Epithelial cell of prostate (primary cell): Measurements from ENCODE around the gene HSD11B2.
"Not testable (repeated sequence)": the region's sequence is repeated elsewhere in the genome, so short reads cannot be mapped to it uniquely, and the experiment has no call there.

Experiments used
- DNase-seq: peaks from one replicate; pipeline ENCODE4 v3.0.0-alpha.2; 2011; ENCODE audit warnings: low read depth, low spot score
- H3K27ac ChIP-seq: fragments of 450-650 bp; 2 replicates; pipeline ENCODE4 v1.5.1; 2017; ENCODE audit warnings: mild to moderate bottlenecking

The HSD11B2 gene

GRCh38 chr16:67412294-67412693 lies 18.6 kb upstream of the HSD11B2 start:
- DNase-seq, result no peak
- H3K27ac ChIP-seq, result no peak overlapping the region

GRCh38 chr16:67413978-67414911 lies 16.7 kb upstream of the HSD11B2 start:
- no peak overlapping the region for H3K27ac ChIP-seq
- DNase-seq, result no peak

DNA sequence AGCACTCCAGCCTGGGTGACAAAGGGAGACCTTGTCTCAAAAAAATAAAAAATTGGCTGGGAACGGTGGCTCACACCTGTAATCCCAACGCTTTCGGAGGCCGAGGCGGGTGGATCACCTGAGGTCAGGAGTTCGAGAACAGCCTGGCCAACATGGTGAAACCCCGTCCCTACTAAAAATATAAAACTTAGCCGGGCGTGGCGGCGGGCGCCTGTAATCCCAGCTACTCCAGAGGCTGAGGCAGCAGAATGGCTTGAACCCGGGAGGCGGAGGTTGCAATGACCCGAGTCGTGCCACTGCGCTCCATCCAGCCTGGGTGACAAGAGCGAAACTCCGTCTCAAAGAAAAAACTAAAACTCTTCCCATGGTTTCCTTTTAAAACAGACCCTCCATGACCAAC lies 15.5 kb upstream of the HSD11B2 start:
- peak overlapping the region; percentile 50 for H3K27ac ChIP-seq
- DNase-seq, result not testable (repeated sequence)

- H3K27ac ChIP-seq, result peak within 1 kb of the TSS; percentile 50
- DNase-seq, result no peak
Observed at GRCh38 chr16:67415872-67416793, 14.8 kb upstream of the HSD11B2 start, which contains the start of gene ZDHHC1. Gene ZDHHC1, minus strand, starts transcription at chr16:67416477. Its CDS starts 8,702 bp downstream, at chr16:67407775.

GRCh38 chr16:67417333-67418061 lies 13.4 kb upstream of the HSD11B2 start:
- H3K27ac ChIP-seq, result no peak overlapping the region
- no peak for DNase-seq

DNA sequence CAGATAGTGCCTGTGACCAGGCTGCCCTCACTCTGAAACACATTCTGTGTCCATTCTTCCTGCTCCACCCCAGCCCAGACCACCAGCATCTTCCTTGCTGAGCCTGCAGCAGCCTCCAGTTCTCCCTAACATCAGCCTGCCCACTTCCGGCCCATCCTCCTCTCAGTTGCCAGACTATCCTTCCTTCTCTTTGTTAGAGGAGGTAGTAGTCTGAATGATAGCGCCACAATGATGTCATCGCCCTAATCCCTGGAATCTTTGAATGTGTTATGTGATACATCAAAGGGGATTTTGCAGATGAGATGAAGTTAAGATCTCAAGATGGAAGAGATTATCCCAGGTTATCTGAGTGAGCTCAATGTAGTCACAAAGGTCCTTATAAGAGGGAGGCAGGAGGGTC lies 11.4 kb upstream of the HSD11B2 start:
- DNase-seq, result no peak
- no peak overlapping the region for H3K27ac ChIP-seq

DNA sequence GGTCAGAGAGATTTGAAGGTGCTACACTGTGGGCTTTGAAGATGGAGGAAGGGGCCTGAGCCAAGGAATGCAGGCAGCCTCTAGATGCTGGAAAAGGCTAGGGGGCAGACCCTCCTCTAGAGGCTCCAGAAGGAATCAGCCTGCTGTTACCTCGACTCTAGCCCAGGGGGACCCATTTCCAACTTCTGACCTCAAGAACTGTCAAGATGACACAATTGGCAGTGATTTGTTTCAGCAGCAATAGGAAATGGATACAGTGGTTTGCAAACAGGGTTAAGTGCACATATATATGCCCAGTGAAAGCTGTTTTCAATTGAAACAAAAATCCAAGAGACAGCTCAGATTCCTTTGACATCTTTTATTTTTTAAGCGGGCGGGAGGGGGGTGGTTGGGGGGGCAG lies 11.0 kb upstream of the HSD11B2 start:
- H3K27ac ChIP-seq, result no peak overlapping the region
- DNase-seq, result no peak

- DNase-seq, result no peak
- no peak overlapping the region for H3K27ac ChIP-seq
Observed at GRCh38 chr16:67421030-67421429, 9.9 kb upstream of the HSD11B2 start.

- no peak overlapping the region for H3K27ac ChIP-seq
- no peak for DNase-seq
Observed at GRCh38 chr16:67423015-67423414, 7.9 kb upstream of the HSD11B2 start.

DNA sequence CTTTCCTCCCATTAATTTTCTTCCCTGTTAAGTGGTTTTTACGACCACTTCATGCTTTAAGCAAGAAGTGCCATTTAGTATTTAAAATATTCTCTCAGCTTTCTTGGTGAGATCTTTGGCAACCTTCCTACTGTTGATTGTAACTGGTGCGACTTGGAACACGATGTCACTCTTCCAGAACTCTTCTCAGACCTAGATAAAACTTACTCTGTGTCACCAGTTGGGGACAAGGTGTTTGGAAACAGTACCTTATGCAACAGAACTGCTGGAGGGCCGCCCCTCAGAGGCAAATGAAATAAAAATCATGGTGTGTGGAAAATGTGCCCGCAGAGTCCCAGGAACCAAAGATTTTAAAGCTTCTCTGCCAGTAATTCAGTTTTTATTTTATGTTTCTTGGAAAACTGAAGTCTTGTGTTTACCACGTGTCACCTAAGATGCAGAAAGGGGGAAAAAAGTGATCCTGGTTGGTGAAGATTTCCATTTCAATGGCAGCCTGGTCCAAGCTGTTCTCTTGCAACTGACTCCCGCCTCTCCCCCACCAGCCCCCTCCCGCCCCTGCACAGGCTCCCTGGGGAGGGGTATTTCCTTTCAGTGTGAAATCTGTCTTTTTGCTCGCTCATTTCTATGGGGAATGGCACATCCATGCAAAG lies 7.2 kb upstream of the HSD11B2 start:
- DNase-seq, result no peak
- no peak overlapping the region for H3K27ac ChIP-seq

DNA sequence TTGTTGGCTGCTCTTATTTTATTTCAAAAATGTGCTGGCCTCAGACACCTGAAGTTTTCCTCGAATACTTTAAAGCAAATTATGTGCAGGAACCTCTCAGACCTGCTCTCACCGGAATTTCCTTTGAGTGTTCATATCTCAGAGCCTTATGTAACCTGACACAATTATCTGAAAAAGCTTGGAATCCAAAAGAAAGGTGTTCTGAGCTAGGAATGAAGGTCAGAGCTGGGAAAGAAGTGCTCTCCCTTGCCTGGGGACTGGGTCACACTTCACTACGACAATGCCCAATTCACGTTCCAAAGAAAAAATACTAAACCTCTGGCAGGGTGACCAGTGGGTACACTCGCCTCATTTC lies 6.7 kb upstream of the HSD11B2 start:
- H3K27ac ChIP-seq, result no peak overlapping the region
- DNase-seq, result no peak

GRCh38 chr16:67425061-67425460 lies 5.9 kb upstream of the HSD11B2 start:
- DNase-seq, result no peak
- H3K27ac ChIP-seq, result no peak overlapping the region

GRCh38 chr16:67425580-67425979 lies 5.3 kb upstream of the HSD11B2 start:
- H3K27ac ChIP-seq, result no peak overlapping the region
- no peak for DNase-seq

GRCh38 chr16:67426022-67426421 lies 4.9 kb upstream of the HSD11B2 start:
- no peak overlapping the region for H3K27ac ChIP-seq
- DNase-seq, result no peak

DNA sequence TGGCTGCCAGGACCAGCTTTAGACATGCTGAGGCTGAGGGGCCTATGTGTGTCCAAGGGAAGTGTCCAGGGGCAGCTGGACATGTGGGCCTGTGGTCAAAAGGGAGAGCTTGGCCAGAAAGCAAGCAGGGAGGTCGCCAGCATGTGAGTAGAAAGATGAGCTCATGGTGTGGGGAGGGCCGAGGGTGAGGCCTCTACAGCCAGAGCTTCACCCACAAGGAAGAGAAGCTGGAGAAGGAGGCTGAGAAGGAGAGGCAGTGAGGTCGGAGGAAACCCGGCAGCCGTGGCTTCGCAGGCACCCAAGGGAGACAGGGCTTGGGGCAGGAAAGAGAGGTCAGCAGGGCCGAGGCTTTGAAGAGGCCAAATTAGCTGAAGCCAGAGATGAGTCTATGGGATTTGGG lies 4.0 kb upstream of the HSD11B2 start:
- DNase-seq, result no peak
- H3K27ac ChIP-seq, result no peak overlapping the region

DNA sequence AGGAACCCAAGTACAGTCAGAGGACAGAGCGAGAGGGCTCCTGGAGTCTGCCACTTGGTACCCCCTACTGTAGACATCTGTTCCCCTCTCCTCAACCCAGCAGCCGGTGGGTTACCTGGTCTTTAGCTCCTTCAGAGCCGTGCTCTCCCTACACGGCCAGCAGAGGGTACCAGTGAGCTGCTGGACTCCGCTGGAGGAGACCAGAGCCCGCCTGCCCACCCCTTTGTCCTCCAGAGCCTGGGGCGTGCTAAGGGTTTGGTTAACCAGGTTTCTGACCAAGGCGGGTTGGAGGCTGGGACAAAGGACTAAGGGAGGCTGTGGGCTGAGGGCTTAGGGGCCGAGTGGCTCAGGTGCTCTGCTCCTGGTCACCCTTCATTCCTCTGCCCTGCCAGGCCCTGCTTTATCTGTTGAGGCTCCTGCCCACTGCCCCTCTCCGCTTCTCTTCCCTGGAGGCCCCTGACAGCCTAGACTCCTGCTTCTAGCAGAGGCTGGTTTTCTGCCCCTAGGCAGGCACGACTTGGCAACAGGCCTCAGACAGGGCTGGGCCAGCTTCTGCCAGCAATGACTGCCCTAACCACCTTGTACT lies 2.7 kb upstream of the HSD11B2 start:
- no peak overlapping the region for H3K27ac ChIP-seq
- DNase-seq, result no peak

- no peak for DNase-seq
- H3K27ac ChIP-seq, result no peak overlapping the region
Observed at GRCh38 chr16:67429053-67429798, 1.7 kb upstream of the HSD11B2 start.

DNA sequence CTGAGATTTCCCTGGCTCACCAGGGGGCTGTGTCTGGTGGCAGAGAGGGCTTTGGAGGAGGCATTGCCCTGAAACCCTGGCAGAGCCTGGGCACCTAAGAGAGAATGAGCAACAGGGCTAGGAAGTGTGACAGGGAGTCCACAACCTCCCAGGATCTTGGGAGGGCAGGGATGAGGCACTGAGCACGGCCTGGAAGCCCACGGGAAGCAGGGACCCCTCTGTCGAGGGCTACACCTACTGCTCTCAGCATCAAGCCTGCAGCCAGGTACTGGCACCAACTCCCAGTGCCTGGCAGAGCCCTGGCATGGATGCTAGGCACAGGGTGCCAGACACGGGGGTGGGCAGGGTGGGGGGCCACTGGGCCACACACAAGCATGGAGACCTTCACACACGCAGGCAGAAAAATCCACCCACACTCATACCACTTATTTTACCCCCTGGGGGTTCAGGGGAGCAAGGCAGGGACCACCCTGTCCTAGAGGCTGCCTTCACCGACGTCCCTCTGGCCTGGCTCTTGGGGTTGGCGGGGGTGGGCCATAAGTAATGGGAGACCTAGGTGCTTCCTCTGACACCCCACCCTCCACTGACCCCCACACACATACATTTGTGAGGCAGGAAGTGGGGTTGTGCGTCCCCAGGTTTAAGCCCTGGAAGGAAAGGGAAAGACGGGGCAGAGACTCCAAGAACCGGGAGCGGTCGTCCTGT lies 970 bp upstream of the HSD11B2 start:
- no peak overlapping the region for H3K27ac ChIP-seq
- no peak for DNase-seq
